ENCODE data around the gene MFRP. TPM values are rescaled to one million over a fixed set of nuclear protein-coding genes. Genes with fewer than 3 reads are reported as not detected.
A peak's percentile ranks its signal among the peaks of the same experiment; 100 is the strongest.
"Not testable (repeated sequence)": the region's sequence is repeated elsewhere in the genome, so short reads cannot be mapped to it uniquely, and the experiment has no call there.

The MFRP gene
- polyA plus RNA-seq, result 0.01 TPM
- long read RNA-seq, donor 1, result 0 reads
- long read RNA-seq, donor 2, result 0 reads
- long read RNA-seq, donor 3, result 0 reads
- long read RNA-seq, donor 4, result 0 reads
- long read RNA-seq, donor 5, result 0 reads
- long read RNA-seq, donor 6, result 0 reads
- long read RNA-seq, donor 7, result 0 reads
- long read RNA-seq, donor 8, result 0 reads
- long read RNA-seq, donor 9, result 0 reads
- long read RNA-seq, donor 10, result 0 reads
- long read RNA-seq, donor 11, result 0 reads

GRCh38 chr11:119346605-119347004 lies at the start of gene MFRP:
Gene MFRP (minus strand): TSS chr11:119346705. CDS start chr11:119346513, 192 bp downstream.
- Histone ChIP-seq H3K36me3 (ENCODE audit: control insufficient read depth, insufficient read depth, low read length) (no peaks in the 10 kb centered on the region), H3K27ac (ENCODE audit: low read length) (no peak within 1 kb of the TSS), H3K27me3 (ENCODE audit: control insufficient read depth, insufficient read depth, low read length) (peaks cover 2% of the 10 kb centered on the region), H3K4me1 (ENCODE audit: control insufficient read depth, insufficient read depth, low read length) (peaks cover under 1% of the 10 kb centered on the region), H3K4me3 (ENCODE audit: low read length) (no peak within 1 kb of the TSS), H3K9me3 (ENCODE audit: control insufficient read depth, low read depth, low read length) (no peaks in the 10 kb centered on the region)
- WGBS (ENCODE audit: insufficient coverage, low lambda C conversion rate), result no CpG with 5 or more reads among the region's 6 CpGs
- DNase-seq, result no peak

GRCh38 chr11:119391275-119391674 lies 44.8 kb upstream of the MFRP start:
- Histone ChIP-seq H3K27me3 (ENCODE audit: control insufficient read depth, insufficient read depth, low read length) (peaks cover 4% of the 10 kb centered on the region), H3K4me3 (ENCODE audit: low read length) (no peak overlapping the region), H3K36me3 (ENCODE audit: control insufficient read depth, insufficient read depth, low read length) (no peaks in the 10 kb centered on the region), H3K27ac (ENCODE audit: low read length) (no peak overlapping the region), H3K4me1 (ENCODE audit: control insufficient read depth, insufficient read depth, low read length) (no peaks in the 10 kb centered on the region), H3K9me3 (ENCODE audit: control insufficient read depth, low read depth, low read length) (no peaks in the 10 kb centered on the region)
- DNase-seq, result no peak
- WGBS (ENCODE audit: insufficient coverage, low lambda C conversion rate), result 100% methylated on average over 1 of the region's 7 CpGs

- H3K9me3 ChIP-seq (ENCODE audit: control insufficient read depth, low read depth, low read length), result no peaks in the 10 kb centered on the region
- peaks cover 3% of the 10 kb centered on the region for H3K27me3 ChIP-seq (ENCODE audit: control insufficient read depth, insufficient read depth, low read length)
- no peaks in the 10 kb centered on the region for H3K36me3 ChIP-seq (ENCODE audit: control insufficient read depth, insufficient read depth, low read length)
- H3K4me3 ChIP-seq (ENCODE audit: low read length), result no peak overlapping the region
- DNase-seq, result peak in 1 of 2 donors; percentile 16
- H3K27ac ChIP-seq (ENCODE audit: low read length), result no peak overlapping the region
- no peaks in the 10 kb centered on the region for H3K4me1 ChIP-seq (ENCODE audit: control insufficient read depth, insufficient read depth, low read length)
- WGBS (ENCODE audit: insufficient coverage, low lambda C conversion rate), result 50% methylated on average over 2 of the region's 5 CpGs
Measured at GRCh38 chr11:119389611-119390254, 43.2 kb upstream of the MFRP start.

- DNase-seq, result no peak
- no CpG with 5 or more reads among the region's 7 CpGs for WGBS (ENCODE audit: insufficient coverage, low lambda C conversion rate)
- Histone ChIP-seq H3K27ac (ENCODE audit: low read length) (no peak overlapping the region), H3K4me1 (ENCODE audit: control insufficient read depth, insufficient read depth, low read length) (no peaks in the 10 kb centered on the region), H3K4me3 (ENCODE audit: low read length) (no peak overlapping the region), H3K36me3 (ENCODE audit: control insufficient read depth, insufficient read depth, low read length) (no peaks in the 10 kb centered on the region), H3K9me3 (ENCODE audit: control insufficient read depth, low read depth, low read length) (no peaks in the 10 kb centered on the region), H3K27me3 (ENCODE audit: control insufficient read depth, insufficient read depth, low read length) (peaks cover 6% of the 10 kb centered on the region)
Measured at GRCh38 chr11:119388103-119388502, 41.6 kb upstream of the MFRP start.

GRCh38 chr11:119384332-119384731 lies 37.8 kb upstream of the MFRP start:
- DNase-seq, result no peak
- 82% methylated on average over 2 of the region's 2 CpGs for WGBS (ENCODE audit: insufficient coverage, low lambda C conversion rate)
- Histone ChIP-seq H3K9me3 (ENCODE audit: control insufficient read depth, low read depth, low read length) (no peaks in the 10 kb centered on the region), H3K4me1 (ENCODE audit: control insufficient read depth, insufficient read depth, low read length) (peaks cover 14% of the 10 kb centered on the region), H3K27ac (ENCODE audit: low read length) (no peak overlapping the region), H3K27me3 (ENCODE audit: control insufficient read depth, insufficient read depth, low read length) (peaks cover 19% of the 10 kb centered on the region), H3K4me3 (ENCODE audit: low read length) (no peak overlapping the region), H3K36me3 (ENCODE audit: control insufficient read depth, insufficient read depth, low read length) (no peaks in the 10 kb centered on the region)

- DNase-seq; H3K4me3 ChIP-seq (ENCODE audit: low read length); H3K27ac ChIP-seq (ENCODE audit: low read length); H3K9me3 ChIP-seq (ENCODE audit: control insufficient read depth, low read depth, low read length); H3K36me3 ChIP-seq (ENCODE audit: control insufficient read depth, insufficient read depth, low read length): not testable (repeated sequence)
- H3K4me1 ChIP-seq (ENCODE audit: control insufficient read depth, insufficient read depth, low read length), result peaks cover 14% of the 10 kb centered on the region
- peaks cover 19% of the 10 kb centered on the region for H3K27me3 ChIP-seq (ENCODE audit: control insufficient read depth, insufficient read depth, low read length)
- 80% methylated on average over 1 of the region's 14 CpGs for WGBS (ENCODE audit: insufficient coverage, low lambda C conversion rate)
Measured at GRCh38 chr11:119382513-119382912, 36.0 kb upstream of the MFRP start.

- peak overlapping the region; percentile 51 for H3K4me3 ChIP-seq (ENCODE audit: low read length)
- WGBS (ENCODE audit: insufficient coverage, low lambda C conversion rate), result 13% methylated on average over 3 of the region's 9 CpGs
Measured at GRCh38 chr11:119382101-119382500, 35.6 kb upstream of the MFRP start.

GRCh38 chr11:119381181-119381988 lies 34.9 kb upstream of the MFRP start, which contains the start of gene USP2:
Gene USP2 (minus strand): TSS chr11:119381690. CDS start chr11:119373480, 8,210 bp downstream.
- Histone ChIP-seq H3K27ac (ENCODE audit: low read length) (peak within 1 kb of the TSS; percentile 10), H3K4me1 (ENCODE audit: control insufficient read depth, insufficient read depth, low read length) (peaks cover 14% of the 10 kb centered on the region), H3K4me3 (ENCODE audit: low read length) (peak within 1 kb of the TSS; percentile 51), H3K36me3 (ENCODE audit: control insufficient read depth, insufficient read depth, low read length) (no peaks in the 10 kb centered on the region), H3K27me3 (ENCODE audit: control insufficient read depth, insufficient read depth, low read length) (peaks cover 19% of the 10 kb centered on the region), H3K9me3 (ENCODE audit: control insufficient read depth, low read depth, low read length) (no peaks in the 10 kb centered on the region)
- peak; percentile 98 to 99 for DNase-seq
- WGBS (ENCODE audit: insufficient coverage, low lambda C conversion rate), result no CpG with 5 or more reads among the region's 54 CpGs

More at GRCh38 chr11:119382101-119382500, 35.6 kb upstream of the MFRP start:
- DNase-seq, result no peak
- Histone ChIP-seq H3K36me3 (ENCODE audit: control insufficient read depth, insufficient read depth, low read length) (no peaks in the 10 kb centered on the region), H3K9me3 (ENCODE audit: control insufficient read depth, low read depth, low read length) (no peaks in the 10 kb centered on the region), H3K27ac (ENCODE audit: low read length) (no peak overlapping the region), H3K27me3 (ENCODE audit: control insufficient read depth, insufficient read depth, low read length) (peaks cover 19% of the 10 kb centered on the region), H3K4me1 (ENCODE audit: control insufficient read depth, insufficient read depth, low read length) (peaks cover 14% of the 10 kb centered on the region)

GRCh38 chr11:119380827-119381180 lies 34.3 kb upstream of the MFRP start:
- H3K27me3 ChIP-seq (ENCODE audit: control insufficient read depth, insufficient read depth, low read length), result peaks cover 19% of the 10 kb centered on the region
- peak overlapping the region; percentile 51 for H3K4me3 ChIP-seq (ENCODE audit: low read length)
- H3K27ac ChIP-seq (ENCODE audit: low read length), result no peak overlapping the region
- H3K4me1 ChIP-seq (ENCODE audit: control insufficient read depth, insufficient read depth, low read length), result peaks cover 14% of the 10 kb centered on the region
- H3K9me3 ChIP-seq (ENCODE audit: control insufficient read depth, low read depth, low read length), result no peaks in the 10 kb centered on the region
- no CpG with 5 or more reads among the region's 10 CpGs for WGBS (ENCODE audit: insufficient coverage, low lambda C conversion rate)
- DNase-seq, result no peak
- no peaks in the 10 kb centered on the region for H3K36me3 ChIP-seq (ENCODE audit: control insufficient read depth, insufficient read depth, low read length)

GRCh38 chr11:119380160-119380826 lies 33.8 kb upstream of the MFRP start:
- H3K27ac ChIP-seq (ENCODE audit: low read length), result no peak overlapping the region
- H3K4me1 ChIP-seq (ENCODE audit: control insufficient read depth, insufficient read depth, low read length), result peaks cover 14% of the 10 kb centered on the region
- no CpG with 5 or more reads among the region's 13 CpGs for WGBS (ENCODE audit: insufficient coverage, low lambda C conversion rate)
- H3K9me3 ChIP-seq (ENCODE audit: control insufficient read depth, low read depth, low read length), result no peaks in the 10 kb centered on the region
- peaks cover 19% of the 10 kb centered on the region for H3K27me3 ChIP-seq (ENCODE audit: control insufficient read depth, insufficient read depth, low read length)
- H3K4me3 ChIP-seq (ENCODE audit: low read length), result no peak overlapping the region
- DNase-seq, result no peak
- H3K36me3 ChIP-seq (ENCODE audit: control insufficient read depth, insufficient read depth, low read length), result no peaks in the 10 kb centered on the region
